ENCODE results near the gene ABLIM2.

DNA sequence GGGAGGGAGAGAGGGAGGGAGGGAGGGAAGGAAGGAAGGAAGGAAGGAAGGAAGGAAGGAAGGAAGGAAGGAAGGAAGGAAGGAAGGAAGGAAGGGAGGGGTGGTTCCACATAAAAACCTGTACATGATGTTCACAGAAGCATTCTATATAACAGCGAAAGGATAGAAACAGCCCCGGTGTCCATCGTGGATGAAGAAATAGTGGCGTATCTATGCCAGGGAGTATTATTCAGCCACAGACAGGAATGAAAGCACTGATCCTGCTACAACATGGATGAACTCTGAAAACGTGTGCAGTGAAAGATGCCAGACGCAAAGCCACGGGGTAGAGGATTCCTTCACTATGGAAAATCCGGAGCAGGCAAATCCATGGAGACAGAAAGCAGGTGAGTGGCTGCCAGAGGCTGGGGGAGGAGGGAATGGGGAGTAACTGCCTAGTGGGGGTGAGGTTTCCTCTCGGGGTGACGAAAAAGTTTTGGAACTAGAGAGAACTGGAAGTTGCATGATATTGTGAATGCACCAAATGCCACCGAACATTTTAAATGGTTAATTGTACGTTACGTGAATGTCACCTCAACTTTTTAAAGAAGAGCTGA, 92.2 kb downstream of the ABLIM2 start:
- TF ChIP-seq, protein P1, sequence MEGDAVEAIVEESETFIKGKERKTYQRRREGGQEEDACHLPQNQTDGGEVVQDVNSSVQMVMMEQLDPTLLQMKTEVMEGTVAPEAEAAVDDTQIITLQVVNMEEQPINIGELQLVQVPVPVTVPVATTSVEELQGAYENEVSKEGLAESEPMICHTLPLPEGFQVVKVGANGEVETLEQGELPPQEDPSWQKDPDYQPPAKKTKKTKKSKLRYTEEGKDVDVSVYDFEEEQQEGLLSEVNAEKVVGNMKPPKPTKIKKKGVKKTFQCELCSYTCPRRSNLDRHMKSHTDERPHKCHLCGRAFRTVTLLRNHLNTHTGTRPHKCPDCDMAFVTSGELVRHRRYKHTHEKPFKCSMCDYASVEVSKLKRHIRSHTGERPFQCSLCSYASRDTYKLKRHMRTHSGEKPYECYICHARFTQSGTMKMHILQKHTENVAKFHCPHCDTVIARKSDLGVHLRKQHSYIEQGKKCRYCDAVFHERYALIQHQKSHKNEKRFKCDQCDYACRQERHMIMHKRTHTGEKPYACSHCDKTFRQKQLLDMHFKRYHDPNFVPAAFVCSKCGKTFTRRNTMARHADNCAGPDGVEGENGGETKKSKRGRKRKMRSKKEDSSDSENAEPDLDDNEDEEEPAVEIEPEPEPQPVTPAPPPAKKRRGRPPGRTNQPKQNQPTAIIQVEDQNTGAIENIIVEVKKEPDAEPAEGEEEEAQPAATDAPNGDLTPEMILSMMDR (IDR thresholded peaks at IDR 0.05): no peak
- TF ChIP-seq POLR2A (IDR thresholded peaks at IDR 0.05; ENCODE audit: low read length) (no peak), JUN (IDR thresholded peaks at IDR 0.05) (no peak), EHF (CRISPR knock-in tag; IDR thresholded peaks at IDR 0.05) (no peak), EHMT2 (IDR thresholded peaks at IDR 0.05; ENCODE audit: low read depth) (no peak), MYC (IDR thresholded peaks at IDR 0.05; ENCODE audit: borderline replicate concordance, low read length) (no peak), ESRRA (IDR thresholded peaks at IDR 0.05; ENCODE audit: borderline replicate concordance, low read length) (no peak), CHD2 (IDR thresholded peaks at IDR 0.05; ENCODE audit: low read length, partially characterized antibody) (no peak)
- TF ChIP-seq, protein P2, sequence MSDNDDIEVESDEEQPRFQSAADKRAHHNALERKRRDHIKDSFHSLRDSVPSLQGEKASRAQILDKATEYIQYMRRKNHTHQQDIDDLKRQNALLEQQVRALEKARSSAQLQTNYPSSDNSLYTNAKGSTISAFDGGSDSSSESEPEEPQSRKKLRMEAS (IDR thresholded peaks at IDR 0.05): no peak
- TF ChIP-seq, protein P3, sequence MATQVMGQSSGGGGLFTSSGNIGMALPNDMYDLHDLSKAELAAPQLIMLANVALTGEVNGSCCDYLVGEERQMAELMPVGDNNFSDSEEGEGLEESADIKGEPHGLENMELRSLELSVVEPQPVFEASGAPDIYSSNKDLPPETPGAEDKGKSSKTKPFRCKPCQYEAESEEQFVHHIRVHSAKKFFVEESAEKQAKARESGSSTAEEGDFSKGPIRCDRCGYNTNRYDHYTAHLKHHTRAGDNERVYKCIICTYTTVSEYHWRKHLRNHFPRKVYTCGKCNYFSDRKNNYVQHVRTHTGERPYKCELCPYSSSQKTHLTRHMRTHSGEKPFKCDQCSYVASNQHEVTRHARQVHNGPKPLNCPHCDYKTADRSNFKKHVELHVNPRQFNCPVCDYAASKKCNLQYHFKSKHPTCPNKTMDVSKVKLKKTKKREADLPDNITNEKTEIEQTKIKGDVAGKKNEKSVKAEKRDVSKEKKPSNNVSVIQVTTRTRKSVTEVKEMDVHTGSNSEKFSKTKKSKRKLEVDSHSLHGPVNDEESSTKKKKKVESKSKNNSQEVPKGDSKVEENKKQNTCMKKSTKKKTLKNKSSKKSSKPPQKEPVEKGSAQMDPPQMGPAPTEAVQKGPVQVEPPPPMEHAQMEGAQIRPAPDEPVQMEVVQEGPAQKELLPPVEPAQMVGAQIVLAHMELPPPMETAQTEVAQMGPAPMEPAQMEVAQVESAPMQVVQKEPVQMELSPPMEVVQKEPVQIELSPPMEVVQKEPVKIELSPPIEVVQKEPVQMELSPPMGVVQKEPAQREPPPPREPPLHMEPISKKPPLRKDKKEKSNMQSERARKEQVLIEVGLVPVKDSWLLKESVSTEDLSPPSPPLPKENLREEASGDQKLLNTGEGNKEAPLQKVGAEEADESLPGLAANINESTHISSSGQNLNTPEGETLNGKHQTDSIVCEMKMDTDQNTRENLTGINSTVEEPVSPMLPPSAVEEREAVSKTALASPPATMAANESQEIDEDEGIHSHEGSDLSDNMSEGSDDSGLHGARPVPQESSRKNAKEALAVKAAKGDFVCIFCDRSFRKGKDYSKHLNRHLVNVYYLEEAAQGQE (IDR thresholded peaks at IDR 0.05): no peak
